GM19193 (cell line): ENCODE results near the gene CCDC38.

Source experiments
- POLR2A ChIP-seq: IDR thresholded peaks from 4 replicates; pipeline ENCODE4 v1.6.1; 2011; ENCODE audit not compliant: insufficient read depth, insufficient read length; ENCODE audit errors: extremely low read depth

Gene CCDC38

GRCh38 chr12:95877622-95878021, 64.8 kb downstream of the CCDC38 start:
- TF ChIP-seq POLR2A: no peak

- TF ChIP-seq POLR2A: no peak
These were observed 68.0 kb downstream of the CCDC38 start for GRCh38 chr12:95874452-95874851.

DNA sequence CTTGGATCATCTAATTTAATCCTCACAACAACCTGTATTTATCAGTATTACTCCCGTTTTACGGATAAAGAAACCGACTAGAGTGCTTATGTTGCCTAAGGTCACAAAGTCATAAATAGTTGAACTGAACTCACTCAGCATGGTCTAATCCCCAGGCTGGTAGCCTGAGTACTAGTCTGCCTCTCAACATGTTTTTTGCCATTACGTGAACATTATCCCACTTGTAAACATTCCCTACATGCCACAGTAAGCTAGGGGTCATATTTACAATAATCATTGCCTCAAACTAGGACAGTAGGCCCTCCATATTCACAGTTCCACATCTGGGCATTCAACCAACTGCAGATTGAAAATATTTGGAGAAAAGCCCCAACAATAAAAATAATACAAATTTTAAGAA, 71.5 kb downstream of the CCDC38 start:
- no peak for TF ChIP-seq POLR2A

GRCh38 chr12:95863337-95863736, 79.1 kb downstream of the CCDC38 start:
- no peak for TF ChIP-seq POLR2A

DNA sequence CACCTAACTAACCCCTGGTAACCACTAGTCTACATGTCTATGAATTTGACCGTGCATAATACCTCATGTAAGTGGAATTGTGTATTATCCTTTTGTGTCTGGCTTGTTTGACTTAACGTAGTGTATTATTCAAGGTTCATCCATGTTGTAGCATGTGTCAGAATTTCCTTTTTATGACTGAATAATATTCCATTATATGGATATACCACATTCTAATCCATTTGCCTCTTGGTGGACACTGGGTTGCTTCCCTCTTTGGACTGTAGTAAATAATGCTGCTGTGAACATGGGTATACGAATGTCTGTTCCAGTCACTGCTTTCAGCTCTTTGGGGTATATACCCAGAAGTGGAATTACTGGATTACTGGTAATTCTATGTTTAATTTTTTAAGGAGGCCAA, 80.4 kb downstream of the CCDC38 start:
- TF ChIP-seq POLR2A: no peak

- no peak for TF ChIP-seq POLR2A
These were observed 82.2 kb downstream of the CCDC38 start for GRCh38 chr12:95859947-95860850.

GRCh38 chr12:95859344-95859816, 83.0 kb downstream of the CCDC38 start:
- no peak for TF ChIP-seq POLR2A

- TF ChIP-seq POLR2A: peak; percentile 85
These were observed 83.7 kb downstream of the CCDC38 start, which contains the start of gene SNRPF for GRCh38 chr12:95858451-95859343. SNRPF (plus strand) TSS chr12:95858952; CDS start chr12:95859074, 122 bp downstream.

DNA sequence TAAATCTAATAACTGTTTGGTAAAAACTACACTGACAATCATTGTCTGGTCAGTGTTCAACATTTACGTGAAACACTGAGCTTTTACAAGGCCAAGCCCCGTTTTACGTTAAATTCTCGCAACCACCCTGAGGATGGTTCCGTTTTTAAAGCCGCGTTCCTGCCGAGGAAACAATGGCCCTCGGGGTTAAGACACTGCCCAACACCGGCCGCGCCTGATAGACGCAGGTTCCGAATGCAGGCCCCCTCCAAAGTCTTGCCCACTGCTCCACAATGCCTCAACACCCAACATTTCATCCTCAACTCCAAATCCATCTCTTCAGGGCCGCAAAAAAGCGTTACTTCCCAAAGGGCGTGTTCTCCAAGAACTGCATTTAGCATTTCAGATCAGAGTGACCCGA, 84.6 kb downstream of the CCDC38 start:
- TF ChIP-seq POLR2A: no peak

- no peak for TF ChIP-seq POLR2A
These were observed 85.3 kb downstream of the CCDC38 start for GRCh38 chr12:95857156-95857555.

DNA sequence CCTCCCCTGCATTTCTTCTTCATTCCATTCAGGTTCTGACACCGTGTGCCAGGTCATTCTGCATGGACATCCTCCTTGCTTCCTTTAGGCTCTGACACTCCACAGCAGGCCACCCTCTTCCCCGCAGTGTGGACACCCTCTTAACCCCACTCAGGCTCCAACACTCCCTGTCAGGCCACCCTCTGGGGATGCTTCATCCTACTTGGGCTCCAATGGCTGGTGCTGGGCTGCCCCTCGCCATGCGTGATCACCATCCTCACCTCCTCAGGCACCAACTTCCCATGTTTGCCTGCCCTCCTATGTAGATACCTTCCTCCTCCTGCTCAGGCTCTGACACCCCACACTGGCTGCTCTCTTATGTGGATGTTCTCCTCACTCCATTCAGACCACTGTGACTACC, 90.3 kb downstream of the CCDC38 start:
- no peak for TF ChIP-seq POLR2A

DNA sequence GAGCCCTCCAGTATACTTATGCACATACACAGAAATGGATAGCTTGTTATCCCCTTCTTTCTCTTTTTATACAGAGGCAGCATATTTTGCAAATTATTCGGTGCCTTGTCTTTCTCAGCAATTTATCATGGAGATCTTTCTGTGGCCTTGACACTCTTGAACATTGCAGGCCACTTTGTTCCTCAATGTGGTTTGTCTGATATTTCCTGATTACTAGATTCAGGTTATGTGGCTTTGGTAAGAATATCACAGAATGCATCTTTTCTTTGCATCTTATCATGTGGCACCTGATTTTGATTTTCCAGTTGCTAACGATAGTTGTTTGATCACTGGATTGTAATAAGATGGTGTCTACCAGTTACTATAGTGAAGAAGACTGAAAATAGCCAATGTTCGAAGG, 90.8 kb downstream of the CCDC38 start:
- no peak for TF ChIP-seq POLR2A

DNA sequence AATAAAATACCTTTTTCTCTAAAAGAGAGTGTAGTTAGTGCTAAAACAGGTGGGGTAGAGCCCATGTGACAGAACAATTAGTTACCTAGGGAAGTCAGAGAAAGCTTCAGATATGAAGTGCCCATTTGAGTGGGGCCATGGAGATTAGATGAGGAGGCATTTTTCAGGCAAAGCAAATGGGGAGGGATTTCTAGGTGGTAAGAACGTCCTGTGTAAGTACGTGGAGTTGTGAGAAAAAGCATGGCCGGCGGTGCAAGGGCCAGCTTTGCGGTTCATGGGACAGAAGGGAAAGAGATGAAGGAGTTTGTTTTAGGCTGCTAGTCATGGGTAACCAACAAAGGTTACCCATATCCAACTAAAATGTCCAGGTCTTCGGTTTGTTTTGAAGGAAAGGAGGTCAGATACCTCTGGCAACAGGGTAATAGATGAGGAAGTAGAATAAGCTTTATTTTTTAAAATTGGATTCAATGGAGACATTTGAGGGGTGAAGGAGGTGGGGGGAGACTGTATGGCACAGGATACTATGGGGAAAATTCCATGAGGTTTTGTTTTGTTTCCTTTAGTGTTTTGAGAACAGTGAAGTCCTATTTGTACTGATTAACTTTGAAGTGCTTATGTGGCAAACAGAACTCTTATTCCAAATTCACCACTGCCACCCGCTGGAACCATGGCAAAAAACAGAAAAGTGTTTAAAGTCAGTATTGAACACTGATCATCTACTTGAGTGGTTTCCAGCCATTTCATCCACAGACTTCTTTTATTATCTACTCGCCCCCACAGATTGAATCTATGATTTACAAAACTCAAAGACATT, 93.6 kb downstream of the CCDC38 start:
- no peak for TF ChIP-seq POLR2A

- TF ChIP-seq POLR2A: no peak
These were observed 104.3 kb downstream of the CCDC38 start for GRCh38 chr12:95838125-95838524.
